ENCODE results near the gene TNS1. TPM values are rescaled to one million over a fixed set of nuclear protein-coding genes. Genes with fewer than 3 reads are reported as not detected.

Gene TNS1
- total and polyA plus RNA-seq, 8 donors, result 38.5 to 166 (median 102) TPM

DNA sequence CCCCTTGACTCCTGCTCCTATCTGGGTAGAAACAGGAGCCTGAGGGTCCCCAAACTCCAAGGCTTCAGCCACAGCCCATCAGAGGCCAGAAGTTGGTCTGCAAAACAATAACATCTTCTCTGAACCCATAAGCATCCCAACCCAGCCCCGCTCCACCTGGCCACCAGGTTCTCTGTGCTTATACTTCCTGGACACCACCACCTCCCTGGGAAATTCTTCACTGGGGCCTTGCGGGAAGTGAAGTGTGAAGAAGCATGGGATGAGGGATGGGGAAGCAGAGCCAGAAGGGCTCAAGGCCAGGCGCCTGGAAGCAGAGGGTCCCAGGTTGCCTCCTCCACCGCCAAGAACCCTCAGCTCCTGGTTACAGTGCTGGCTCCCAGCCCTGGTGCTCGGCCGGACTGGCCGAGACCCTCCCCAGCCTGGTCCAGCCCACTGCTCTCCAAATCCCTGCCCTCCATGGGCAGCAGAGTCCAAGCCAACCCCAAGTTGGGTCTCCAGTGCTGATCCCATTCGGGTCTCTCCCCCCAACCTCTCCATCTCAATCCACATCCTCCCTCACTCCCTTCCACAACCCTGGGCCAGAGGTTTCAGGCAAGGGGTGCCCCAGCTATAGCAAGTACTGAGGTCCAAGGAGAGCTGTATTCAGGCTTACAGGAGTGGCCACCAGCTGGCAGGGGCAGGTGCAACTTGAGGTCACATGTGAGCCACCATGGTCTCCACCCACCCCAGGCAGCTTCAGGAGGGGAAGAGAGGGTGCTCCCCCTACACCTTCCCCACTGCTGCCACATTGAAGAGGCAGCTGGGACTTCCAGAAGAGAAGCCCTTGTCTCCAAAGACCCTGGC lies 60.7 kb downstream of the TNS1 start:
- TF ChIP-seq CTCF (IDR thresholded peaks at IDR 0.05), result no peak
- intact Hi-C loops (cut with DNase I), result no loop called here

GRCh38 chr2:217941339-217941738 lies 61.5 kb downstream of the TNS1 start:
- intact Hi-C loops (cut with DNase I), result no loop called here
- FAIRE-seq (no peak), ATAC-seq (no peak), DNase-seq (peak in 1 of 6 donors; percentile 32)
- Histone ChIP-seq H3K4me3 (peak overlapping the region in 2 of 4 donors; percentile 41 to 44), H3K9me3 (no peaks in the 10 kb centered on the region), H3K27me3 (no peaks in the 10 kb centered on the region), H3K4me1 (peaks cover 35 to 48% (median 41%) of the 10 kb centered on the region in 3 donors), H3K27ac (peak overlapping the region in 2 of 4 donors; percentile 33 to 65), H3K36me3 (no peaks in the 10 kb centered on the region)
- WGBS, 2 donors, result 62 to 64% methylated on average over 11 of the region's 11 CpGs
- no peak for TF ChIP-seq CTCF (IDR thresholded peaks at IDR 0.05)

More for the DNA sequence above, 60.7 kb downstream of the TNS1 start:
- Histone ChIP-seq H3K9me3 (no peaks in the 10 kb centered on the region), H3K4me3 (peak overlapping the region; percentile 10 to 44 (median 28)), H3K27me3 (no peaks in the 10 kb centered on the region), H3K36me3 (no peaks in the 10 kb centered on the region), H3K4me1 (peaks cover 31 to 42% (median 35%) of the 10 kb centered on the region in 3 donors), H3K27ac (peak overlapping the region in 3 of 4 donors; percentile 52 to 79 (median 65))
- FAIRE-seq, result no peak
- 60 to 66% methylated on average over 8 of the region's 8 CpGs for WGBS, 2 donors
- peak in 2 of 4 donors; percentile 14 to 17 for ATAC-seq
- DNase-seq, result peak in 1 of 6 donors; percentile 36

DNA sequence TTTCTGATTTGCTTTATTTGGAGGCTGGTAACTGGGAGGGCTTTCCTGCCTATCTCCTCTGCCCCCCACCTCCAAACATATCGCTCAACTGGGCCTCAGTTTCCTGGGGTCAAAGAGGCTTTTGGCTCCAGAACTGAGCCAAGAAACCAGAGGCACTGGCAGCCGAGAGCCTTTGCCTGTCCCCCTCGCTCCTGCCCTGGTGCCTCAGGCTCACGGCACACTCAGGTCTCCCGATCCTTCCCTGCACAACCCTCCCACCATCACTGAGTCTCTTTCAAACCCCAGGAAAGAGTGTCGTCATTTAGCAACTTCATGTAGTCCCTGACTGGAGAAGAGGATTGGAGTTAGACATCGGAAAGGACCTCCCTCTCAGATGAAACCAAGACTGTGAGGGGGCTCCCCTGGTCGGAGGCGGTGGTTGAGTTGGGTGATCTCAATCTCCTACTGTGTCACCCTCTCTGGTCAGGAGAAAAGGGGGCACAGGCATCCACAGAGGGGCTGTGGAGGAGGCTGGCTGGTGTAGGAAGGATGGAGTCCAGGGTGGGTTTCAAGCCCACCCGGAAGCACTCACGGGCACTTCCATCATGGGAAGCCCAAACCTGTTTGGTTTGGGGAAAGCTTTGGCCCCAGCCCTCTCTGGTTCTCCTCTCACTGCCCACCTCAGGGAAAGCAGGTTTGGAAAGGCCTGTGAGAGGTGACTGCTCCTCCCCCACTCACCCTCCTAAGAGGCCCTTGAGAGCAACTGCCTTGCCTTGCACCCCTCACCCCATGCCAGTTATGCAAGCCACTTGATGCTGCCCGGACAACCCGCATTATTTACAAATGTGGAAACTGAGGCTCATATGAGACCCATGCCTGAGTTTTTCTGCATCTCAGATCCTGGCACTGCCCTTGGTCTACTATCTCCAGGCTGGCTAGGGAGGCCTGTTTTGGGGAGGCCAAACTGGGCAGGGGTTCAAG lies 62.3 kb downstream of the TNS1 start:
- intact Hi-C loops (cut with DNase I), result no loop called here
- H3K4me3 ChIP-seq, result peak overlapping the region in 2 of 4 donors; percentile 41 to 44
- no peaks in the 10 kb centered on the region for H3K36me3 ChIP-seq
- no peak for ATAC-seq
- H3K4me1 ChIP-seq, result peaks cover 35 to 56% (median 49%) of the 10 kb centered on the region in 3 donors
- H3K27me3 ChIP-seq, result no peaks in the 10 kb centered on the region
- peak in 1 of 6 donors; percentile 11 for DNase-seq
- no peak for TF ChIP-seq CTCF (IDR thresholded peaks at IDR 0.05)
- WGBS, 2 donors, result 77% methylated on average over 13 of the region's 13 CpGs
- FAIRE-seq, result no peak
- no peaks in the 10 kb centered on the region for H3K9me3 ChIP-seq
- H3K27ac ChIP-seq, result peak overlapping the region in 3 of 4 donors; percentile 23 to 65 (median 33)

- Histone ChIP-seq H3K9me3 (no peaks in the 10 kb centered on the region), H3K27ac (peak overlapping the region in 3 of 4 donors; percentile 7 to 65 (median 23)), H3K4me1 (peaks cover 35 to 59% (median 56%) of the 10 kb centered on the region in 3 donors), H3K36me3 (no peaks in the 10 kb centered on the region), H3K4me3 (peak overlapping the region in 2 of 4 donors; percentile 41 to 44), H3K27me3 (no peaks in the 10 kb centered on the region)
- intact Hi-C loops (cut with DNase I), result no loop called here
- ATAC-seq (no peak), FAIRE-seq (no peak), DNase-seq (peak in 2 of 6 donors; percentile 25 to 60)
- no peak for TF ChIP-seq CTCF (IDR thresholded peaks at IDR 0.05)
- WGBS, 2 donors, result 76 to 80% methylated on average over 7 of the region's 7 CpGs
Measured at GRCh38 chr2:217939629-217940245, 63.1 kb downstream of the TNS1 start.

Measured in pancreas (tissue), 10 donors.